Measurements from ENCODE around the gene HOXC4. TPM values are rescaled to one million over a fixed set of nuclear protein-coding genes. Genes with fewer than 3 reads are reported as not detected.

HOXC4 gene
- total RNA-seq, 1 experiment from 2014 or later, result not detected

- Histone ChIP-seq H2BK12ac (ENCODE audit: insufficient read length, low read depth, low read length) (no peak overlapping the region), H3K4ac (ENCODE audit: low read depth, low read length) (no peak overlapping the region), H3K56ac (ENCODE audit: insufficient read length, low read depth, low read length) (no peak overlapping the region), H3K23me2 (ENCODE audit: insufficient read length, low read depth, low read length, poor library complexity, severe bottlenecking) (no peaks in the 10 kb centered on the region), H4K8ac (replicated peaks; ENCODE audit: insufficient read length, low read depth, low read length) (no peak overlapping the region), H3K79me2 (ENCODE audit: insufficient read depth, low read length) (no peaks in the 10 kb centered on the region), H3K9ac (ENCODE audit: extremely low read depth, insufficient read length, low read length) (no peak overlapping the region), H3K4me1 (ENCODE audit: insufficient read depth, low read length) (no peaks in the 10 kb centered on the region), H3K4me2 (ENCODE audit: insufficient read depth, insufficient read length, low read length) (no peak overlapping the region), H3K14ac (ENCODE audit: insufficient read depth, low read length) (no peak overlapping the region), H3T11ph (ENCODE audit: low read length) (no peak overlapping the region), H2BK15ac (ENCODE audit: low read depth, low read length) (no peak overlapping the region), H2BK120ac (ENCODE audit: low read depth, low read length, poor library complexity, severe bottlenecking) (no peak overlapping the region), H4K91ac (ENCODE audit: insufficient read length, low read depth, low read length) (no peak overlapping the region), H2BK20ac (ENCODE audit: low read depth, low read length, poor library complexity, severe bottlenecking) (no peak overlapping the region), H2AK5ac (ENCODE audit: insufficient read length, low read length) (no peak overlapping the region), H2AFZ (ENCODE audit: low read length) (no peak overlapping the region), H4K5ac (ENCODE audit: insufficient read length, low read depth, low read length) (no peak overlapping the region), H4K20me1 (ENCODE audit: control insufficient read depth, insufficient read depth, insufficient read length) (no peaks in the 10 kb centered on the region), H3K27ac (ENCODE audit: insufficient read length, low read depth, low read length) (no peak overlapping the region), H3K27me3 (ENCODE audit: insufficient read depth, low read length) (peaks cover 96% of the 10 kb centered on the region), H3K79me1 (ENCODE audit: insufficient read depth, low read depth, low read length, poor library complexity, severe bottlenecking) (no peaks in the 10 kb centered on the region), H3K9me3 (ENCODE audit: control insufficient read depth, low read depth, low read length) (no peaks in the 10 kb centered on the region), H3K18ac (ENCODE audit: insufficient read length, low read depth, low read length) (no peak overlapping the region), H2BK5ac (ENCODE audit: insufficient read length, low read length) (no peak overlapping the region), H3K23ac (ENCODE audit: insufficient read length, low read depth, low read length) (no peak overlapping the region)
- no peak for DNase-seq
- H3K36me3 Mint-ChIP-seq (ENCODE audit: insufficient read depth in 1 of 3, low read depth in 3 of 3), result no peaks in the 10 kb centered on the region
- H3K4me1 Mint-ChIP-seq, result peaks cover 7 to 22% of the 10 kb centered on the region in 2 experiments
- WGBS (ENCODE audit: extremely low coverage, insufficient read length, low lambda C conversion rate), result no CpG with 5 or more reads among the region's 26 CpGs
- H3K4me3 Mint-ChIP-seq, result no peak overlapping the region; a peak in 1 of 5 replicates
- TF ChIP-seq CTCF (conservative IDR thresholded peaks at IDR 0.05), result no peak
- H3K9me3 Mint-ChIP-seq, result peaks cover 4 to 6% of the 10 kb centered on the region in 2 experiments; a peak in 3 of 5 replicates
- H3K27me3 Mint-ChIP-seq (ENCODE audit: low read depth), result peaks cover 100% of the 10 kb centered on the region
- no peak overlapping the region for H3K27ac Mint-ChIP-seq
Observed at GRCh38 chr12:54005531-54005852, 48.1 kb upstream of the HOXC4 start.

All from H9 (cell line).